ENCODE measurements around the gene ANKS3. TPM values are rescaled to one million over a fixed set of nuclear protein-coding genes. Genes with fewer than 3 reads are reported as not detected.

ANKS3 gene
- total and polyA plus RNA-seq, 2 donors from 2014 or later = 20.7 to 27.6 TPM

GRCh38 chr16:4747906-4748681 is 14.0 kb upstream of the ANKS3 start:
- Histone ChIP-seq H3K36me3 (ENCODE audit: control insufficient read depth in 2 of 3, insufficient read depth in 3 of 3, low read length in 3 of 3) (peaks cover 0 to 18% (median 8%) of the 10 kb centered on the region in 3 donors), H3K27ac (ENCODE audit: low read depth in 2 of 2, low read length in 2 of 2) (no peak overlapping the region), H3K9ac (ENCODE audit: low read length in 3 of 3) (no peak overlapping the region), H3K27me3 (ENCODE audit: control insufficient read depth, insufficient read depth, low read length) (no peaks in the 10 kb centered on the region), H3K4me1 (ENCODE audit: control insufficient read depth in 2 of 3, insufficient read depth in 2 of 3, low read depth in 1 of 3, low read length in 3 of 3) (peaks cover 0 to 1% (median 0%) of the 10 kb centered on the region in 3 donors), H3K4me3 (ENCODE audit: low read length in 3 of 3) (no peak overlapping the region), H3K9me3 (ENCODE audit: control insufficient read depth in 2 of 3, insufficient read depth in 1 of 3, low read length in 3 of 3) (no peaks in the 10 kb centered on the region)
- intact Hi-C loops (cut with DNase I) = no loop called here
- TF ChIP-seq CTCF (IDR thresholded peaks at IDR 0.05; ENCODE audit: borderline replicate concordance, extremely low read depth, insufficient read depth) = no peak
- DNase-seq (no peak), FAIRE-seq (no peak)

- FAIRE-seq (no peak), DNase-seq (peak in 3 of 5 donors; percentile 13 to 50 (median 46))
- Histone ChIP-seq H3K9ac (ENCODE audit: low read length in 3 of 3) (no peak overlapping the region), H3K4me1 (ENCODE audit: control insufficient read depth in 2 of 3, insufficient read depth in 2 of 3, low read depth in 1 of 3, low read length in 3 of 3) (peaks cover 0 to 2% (median 0%) of the 10 kb centered on the region in 3 donors), H3K36me3 (ENCODE audit: control insufficient read depth in 2 of 3, insufficient read depth in 3 of 3, low read length in 3 of 3) (peaks cover 0 to 10% (median 7%) of the 10 kb centered on the region in 3 donors), H3K27me3 (ENCODE audit: control insufficient read depth, insufficient read depth, low read length) (no peaks in the 10 kb centered on the region), H3K4me3 (ENCODE audit: low read length in 3 of 3) (no peak overlapping the region), H3K27ac (ENCODE audit: low read depth in 2 of 2, low read length in 2 of 2) (no peak overlapping the region), H3K9me3 (ENCODE audit: control insufficient read depth in 2 of 3, insufficient read depth in 1 of 3, low read length in 3 of 3) (no peaks in the 10 kb centered on the region)
- intact Hi-C loops (cut with DNase I) = no loop called here
- TF ChIP-seq CTCF (IDR thresholded peaks at IDR 0.05; ENCODE audit: borderline replicate concordance, extremely low read depth, insufficient read depth) = no peak
Measured at GRCh38 chr16:4746991-4747574, 13.0 kb upstream of the ANKS3 start.

- no peak for TF ChIP-seq CTCF (IDR thresholded peaks at IDR 0.05; ENCODE audit: borderline replicate concordance, extremely low read depth, insufficient read depth)
- FAIRE-seq = no peak
Measured at GRCh38 chr16:4746215-4746614, 12.1 kb upstream of the ANKS3 start.

More at GRCh38 chr16:4746215-4746614, 12.1 kb upstream of the ANKS3 start:
- Histone ChIP-seq H3K27ac (ENCODE audit: low read depth in 2 of 2, low read length in 2 of 2) (no peak overlapping the region), H3K4me1 (ENCODE audit: control insufficient read depth in 2 of 3, insufficient read depth in 2 of 3, low read depth in 1 of 3, low read length in 3 of 3) (peaks cover 0 to 2% (median 0%) of the 10 kb centered on the region in 3 donors), H3K9me3 (ENCODE audit: control insufficient read depth in 2 of 3, insufficient read depth in 1 of 3, low read length in 3 of 3) (no peaks in the 10 kb centered on the region), H3K27me3 (ENCODE audit: control insufficient read depth, insufficient read depth, low read length) (no peaks in the 10 kb centered on the region), H3K4me3 (ENCODE audit: low read length in 3 of 3) (no peak overlapping the region), H3K9ac (ENCODE audit: low read length in 3 of 3) (no peak overlapping the region), H3K36me3 (ENCODE audit: control insufficient read depth in 2 of 3, insufficient read depth in 3 of 3, low read length in 3 of 3) (peaks cover 0 to 5% (median 4%) of the 10 kb centered on the region in 3 donors)
- intact Hi-C loops (cut with DNase I) = no loop called here
- no peak for DNase-seq
